ENCODE measurements around the gene GTF3C5.

Gene GTF3C5

GRCh38 chr9:133098104-133098754 lies 67.4 kb downstream of the GTF3C5 start:
- Histone ChIP-seq H3K79me2 (ENCODE audit: insufficient read depth, low read length) (no peaks in the 10 kb centered on the region), H3K36me3 (ENCODE audit: low read length) (peaks cover 4% of the 10 kb centered on the region; the same call in 1 of the 2 replicates), H3K9me2 (replicated peaks; ENCODE audit: insufficient read depth, low read length) (no peaks in the 10 kb centered on the region), H4K20me1 (ENCODE audit: low read depth, low read length) (no peaks in the 10 kb centered on the region), H3K9me3 (ENCODE audit: insufficient read depth, low read length) (no peaks in the 10 kb centered on the region), H3K4me2 (ENCODE audit: low read depth, low read length, poor library complexity, severe bottlenecking) (no peak overlapping the region), H3F3A (ENCODE audit: insufficient read depth) (no peaks in the 10 kb centered on the region), H3K27me3 (ENCODE audit: low read length) (no peaks in the 10 kb centered on the region), H3K9ac (ENCODE audit: low read length) (no peak overlapping the region), H3K4me3 (ENCODE audit: insufficient read depth, low read length, poor library complexity, severe bottlenecking) (no peak overlapping the region), H2AFZ (ENCODE audit: low read depth, low read length, severe bottlenecking) (no peak overlapping the region), H3K27ac (ENCODE audit: low read depth, low read length) (no peak overlapping the region)
- TF ChIP-seq, protein P1, sequence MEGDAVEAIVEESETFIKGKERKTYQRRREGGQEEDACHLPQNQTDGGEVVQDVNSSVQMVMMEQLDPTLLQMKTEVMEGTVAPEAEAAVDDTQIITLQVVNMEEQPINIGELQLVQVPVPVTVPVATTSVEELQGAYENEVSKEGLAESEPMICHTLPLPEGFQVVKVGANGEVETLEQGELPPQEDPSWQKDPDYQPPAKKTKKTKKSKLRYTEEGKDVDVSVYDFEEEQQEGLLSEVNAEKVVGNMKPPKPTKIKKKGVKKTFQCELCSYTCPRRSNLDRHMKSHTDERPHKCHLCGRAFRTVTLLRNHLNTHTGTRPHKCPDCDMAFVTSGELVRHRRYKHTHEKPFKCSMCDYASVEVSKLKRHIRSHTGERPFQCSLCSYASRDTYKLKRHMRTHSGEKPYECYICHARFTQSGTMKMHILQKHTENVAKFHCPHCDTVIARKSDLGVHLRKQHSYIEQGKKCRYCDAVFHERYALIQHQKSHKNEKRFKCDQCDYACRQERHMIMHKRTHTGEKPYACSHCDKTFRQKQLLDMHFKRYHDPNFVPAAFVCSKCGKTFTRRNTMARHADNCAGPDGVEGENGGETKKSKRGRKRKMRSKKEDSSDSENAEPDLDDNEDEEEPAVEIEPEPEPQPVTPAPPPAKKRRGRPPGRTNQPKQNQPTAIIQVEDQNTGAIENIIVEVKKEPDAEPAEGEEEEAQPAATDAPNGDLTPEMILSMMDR (IDR thresholded peaks at IDR 0.05; ENCODE audit: insufficient read depth, low read length, poor library complexity, severe bottlenecking) = no peak

DNA sequence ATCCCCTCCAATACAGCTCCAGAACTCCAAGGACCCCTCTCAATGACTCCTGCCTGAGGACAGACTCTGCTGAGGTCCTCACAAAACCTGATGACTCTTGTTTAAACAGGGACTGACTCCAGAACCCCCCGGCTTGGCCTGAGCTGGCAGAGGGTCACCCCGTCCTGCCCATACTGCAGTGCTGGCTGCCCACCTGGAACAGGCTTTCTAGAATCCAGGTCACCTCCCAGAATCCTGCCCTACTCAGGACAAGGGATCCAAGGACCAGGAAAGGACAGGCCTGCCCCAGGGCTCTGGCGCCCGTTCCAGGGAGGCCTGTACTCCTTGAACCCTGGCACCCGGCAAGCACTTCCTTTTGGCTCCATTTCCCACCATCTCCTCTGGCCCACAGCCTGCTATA lies 68.1 kb downstream of the GTF3C5 start:
- Histone ChIP-seq H4K20me1 (ENCODE audit: low read depth, low read length) (no peaks in the 10 kb centered on the region), H3K9ac (ENCODE audit: low read length) (no peak overlapping the region), H3K27ac (ENCODE audit: low read depth, low read length) (no peak overlapping the region), H3F3A (ENCODE audit: insufficient read depth) (no peaks in the 10 kb centered on the region), H3K79me2 (ENCODE audit: insufficient read depth, low read length) (no peaks in the 10 kb centered on the region), H3K4me2 (ENCODE audit: low read depth, low read length, poor library complexity, severe bottlenecking) (no peak overlapping the region), H3K9me2 (replicated peaks; ENCODE audit: insufficient read depth, low read length) (no peaks in the 10 kb centered on the region), H3K9me3 (ENCODE audit: insufficient read depth, low read length) (no peaks in the 10 kb centered on the region), H2AFZ (ENCODE audit: low read depth, low read length, severe bottlenecking) (no peak overlapping the region), H3K36me3 (ENCODE audit: low read length) (peaks cover 4% of the 10 kb centered on the region; the same call in 1 of the 2 replicates), H3K27me3 (ENCODE audit: low read length) (no peaks in the 10 kb centered on the region), H3K4me3 (ENCODE audit: insufficient read depth, low read length, poor library complexity, severe bottlenecking) (no peak overlapping the region)
- TF ChIP-seq, protein P1 (IDR thresholded peaks at IDR 0.05; ENCODE audit: insufficient read depth, low read length, poor library complexity, severe bottlenecking) = no peak
- TF ChIP-seq EZH2phosphoT487 (conservative IDR thresholded peaks at IDR 0.05; ENCODE audit: low read length) = no peak

- Histone ChIP-seq H3K4me3 (ENCODE audit: insufficient read depth, low read length, poor library complexity, severe bottlenecking) (no peak overlapping the region), H3K79me2 (ENCODE audit: insufficient read depth, low read length) (no peaks in the 10 kb centered on the region), H3K9ac (ENCODE audit: low read length) (no peak overlapping the region), H3K36me3 (ENCODE audit: low read length) (peaks cover 4% of the 10 kb centered on the region; the same call in 1 of the 2 replicates), H3K4me2 (ENCODE audit: low read depth, low read length, poor library complexity, severe bottlenecking) (no peak overlapping the region), H3K27me3 (ENCODE audit: low read length) (no peaks in the 10 kb centered on the region), H2AFZ (ENCODE audit: low read depth, low read length, severe bottlenecking) (no peak overlapping the region), H3K9me2 (replicated peaks; ENCODE audit: insufficient read depth, low read length) (no peaks in the 10 kb centered on the region), H4K20me1 (ENCODE audit: low read depth, low read length) (no peaks in the 10 kb centered on the region), H3F3A (ENCODE audit: insufficient read depth) (no peaks in the 10 kb centered on the region), H3K9me3 (ENCODE audit: insufficient read depth, low read length) (no peaks in the 10 kb centered on the region), H3K27ac (ENCODE audit: low read depth, low read length) (no peak overlapping the region)
- TF ChIP-seq EZH2phosphoT487 (conservative IDR thresholded peaks at IDR 0.05; ENCODE audit: low read length) = no peak
- TF ChIP-seq, protein P1 (IDR thresholded peaks at IDR 0.05; ENCODE audit: insufficient read depth, low read length, poor library complexity, severe bottlenecking) = no peak
Measured at GRCh38 chr9:133099726-133100505, 69.1 kb downstream of the GTF3C5 start.

Measured in SU-DHL-6 (cell line).